PC-3 (cell line): ENCODE data around the gene PEX6. TPM values are rescaled to one million over a fixed set of nuclear protein-coding genes. Genes with fewer than 3 reads are reported as not detected.
"Not testable (repeated sequence)": the region's sequence is repeated elsewhere in the genome, so short reads cannot be mapped to it uniquely, and the experiment has no call there.

Experiments used
- ATAC-seq: fragments of 200-7000 bp; cut with Tn5 transposase; 2 replicates; pipeline ENCODE4 v1.9.1; 2020; ENCODE audit warnings: mild to moderate bottlenecking, moderate library complexity
- BruUV-seq: library from RNA; stranded (reverse); fragments of 400-500 nt; replicated peaks from 2 replicates; lab custom pipeline; 2021; lab: Mats Ljungman, UMichigan
- CTCF ChIA-PET: fragments of 300-600 bp; sonication (Branson Sonifier 250); formaldehyde crosslinking; loops from one replicate; lab custom pipeline; 2022; ENCODE audit warnings: antibody characterized with exemption; lab: Charles Lee
- POLR2A ChIA-PET: fragments of 300-600 bp; sonication (Branson Sonifier 250); formaldehyde crosslinking; loops from one replicate; lab custom pipeline; 2022; ENCODE audit warnings: antibody characterized with exemption; ENCODE audit not compliant: unreplicated experiment; lab: Charles Lee
- DNase-seq: peaks from one replicate; pipeline ENCODE4 v3.0.0-alpha.2; 2015
- H2AFZ ChIP-seq: fragments of 300-600 bp; sonication (generic); 2 replicates; pipeline ENCODE4 v1.6.0; 2016; ENCODE audit warnings: antibody characterized with exemption, low read length
- H3F3A ChIP-seq: fragments of 300-600 bp; sonication (generic); one replicate; pipeline ENCODE4 v1.6.0; 2017; ENCODE audit warnings: antibody characterized with exemption, low read length, control low read depth, mild to moderate bottlenecking; ENCODE audit not compliant: unreplicated experiment
- H3K27ac ChIP-seq: fragments of 300-600 bp; sonication (generic); 2 replicates; pipeline ENCODE4 v1.5.1; 2016; ENCODE audit warnings: mild to moderate bottlenecking, low read length
- H3K27me3 ChIP-seq: fragments of 300-600 bp; sonication (generic); 2 replicates; pipeline ENCODE4 v1.6.1; 2016; ENCODE audit warnings: low read length, mixed read lengths
- H3K36me3 ChIP-seq: fragments of 300-600 bp; sonication (generic); 2 replicates; pipeline ENCODE4 v1.6.1; 2016; ENCODE audit warnings: low read depth, mixed run types, low read length, mixed read lengths
- H3K4me1 ChIP-seq: fragments of 300-600 bp; sonication (generic); 2 replicates; pipeline ENCODE4 v1.5.1; 2016; ENCODE audit warnings: low read length; ENCODE audit not compliant: insufficient read depth
- H3K4me2 ChIP-seq: fragments of 300-600 bp; sonication (generic); 2 replicates; pipeline ENCODE4 v1.6.0; 2016; ENCODE audit warnings: low read length
- H3K4me3 ChIP-seq: fragments of 300-600 bp; sonication (generic); 2 replicates; pipeline ENCODE4 v1.5.1; 2016; ENCODE audit warnings: mild to moderate bottlenecking, low read length, mixed read lengths
- H3K79me2 ChIP-seq: fragments of 300-600 bp; sonication (generic); 2 replicates; pipeline ENCODE4 v1.6.1; 2017; ENCODE audit warnings: low read length, mixed read lengths
- H3K9ac ChIP-seq: fragments of 300-600 bp; sonication (generic); 2 replicates; pipeline ENCODE4 v1.6.0; 2016; ENCODE audit warnings: mild to moderate bottlenecking, low read length
- H3K9me2 ChIP-seq: fragments of 300-600 bp; sonication (generic); replicated peaks from 2 replicates; pipeline ENCODE4 v1.6.1; 2016; ENCODE audit warnings: mixed run types, low read length, mixed read lengths
- H3K9me3 ChIP-seq: fragments of 300-600 bp; sonication (generic); 2 replicates; pipeline ENCODE4 v1.6.1; 2016; ENCODE audit warnings: low read length, mixed read lengths
- H4K20me1 ChIP-seq: fragments of 300-600 bp; sonication (generic); 2 replicates; pipeline ENCODE4 v1.6.1; 2016; ENCODE audit warnings: low read length, mixed read lengths
- CTCF ChIP-seq: fragments of 300-600 bp; sonication (generic); conservative IDR thresholded peaks from 2 replicates; pipeline ENCODE4 v1.5.1; 2017; ENCODE audit warnings: antibody characterized with exemption, low read depth, mild to moderate bottlenecking, low read length
- EZH2 ChIP-seq: fragments of 300-600 bp; sonication (generic); IDR thresholded peaks from one replicate; pipeline ENCODE4 v1.6.1; 2017; ENCODE audit warnings: antibody characterized with exemption, mild to moderate bottlenecking, low read length; ENCODE audit not compliant: unreplicated experiment
- EZH2phosphoT487 ChIP-seq: fragments of 300-600 bp; sonication (generic); IDR thresholded peaks from 2 replicates; pipeline ENCODE4 v1.6.1; 2018; ENCODE audit warnings: mild to moderate bottlenecking, antibody characterized with exemption, low read length, borderline replicate concordance
- intact Hi-C: fragments of 100-400 bp; cut with micrococcal nuclease; formaldehyde crosslinking; loops from 2 replicates; pipeline ENCODE4 v1.9.0; 2023
- total RNA-seq: library from RNA; depleted of rRNA; stranded (reverse); fragments of >200 nt; gene quantifications from 2 replicates; pipeline ENCODE4 v1.2.3, GENCODE V29; 2014

PEX6 gene
- total RNA-seq, 1 experiment from 2014 or later = 35.9 TPM

GRCh38 chr6:42947950-42948349 lies 31.0 kb downstream of the PEX6 start:
- CTCF ChIA-PET = no interaction called here
- no peaks in the 10 kb centered on the region for H3K79me2 ChIP-seq

GRCh38 chr6:42942444-42942843 lies 36.5 kb downstream of the PEX6 start:
- no peaks in the 10 kb centered on the region for H3K27me3 ChIP-seq
- TF ChIP-seq EZH2phosphoT487 = no peak
- no peak for TF ChIP-seq EZH2
- no peak for TF ChIP-seq CTCF
- no peaks in the 10 kb centered on the region for H3K36me3 ChIP-seq
- ChIA-PET POLR2A (no interaction called here), CTCF (interaction anchor here (0.6 kb wide), 1 partner anchor 609 kb away, joined by 3 read pairs; no protein-coding TSS in a partner anchor)
- ATAC-seq = no peak
- no peak overlapping the region for H3K4me3 ChIP-seq
- H3K27ac ChIP-seq = no peak overlapping the region
- H3K79me2 ChIP-seq = no peaks in the 10 kb centered on the region
- no peaks in the 10 kb centered on the region for H3K9me2 ChIP-seq
- no peaks in the 10 kb centered on the region for H4K20me1 ChIP-seq
- no TSS peak for BruUV-seq
- no peak overlapping the region for H3K4me2 ChIP-seq
- H3F3A ChIP-seq = no peaks in the 10 kb centered on the region
- H3K9ac ChIP-seq = no peak overlapping the region
- H3K9me3 ChIP-seq = no peaks in the 10 kb centered on the region
- intact Hi-C loops = no loop called here
- H2AFZ ChIP-seq = no peak overlapping the region
- no peaks in the 10 kb centered on the region; the same call in 1 of the 2 replicates for H3K4me1 ChIP-seq
- DNase-seq = no peak

More at GRCh38 chr6:42947950-42948349, 31.0 kb downstream of the PEX6 start:
- Histone ChIP-seq H3F3A (no peaks in the 10 kb centered on the region), H3K9me3 (no peaks in the 10 kb centered on the region), H3K4me2 (no peak overlapping the region), H4K20me1 (no peaks in the 10 kb centered on the region), H3K27me3 (no peaks in the 10 kb centered on the region), H3K9ac (no peak overlapping the region), H3K4me1 (no peaks in the 10 kb centered on the region), H3K4me3 (no peak overlapping the region), H2AFZ (no peak overlapping the region), H3K9me2 (no peaks in the 10 kb centered on the region), H3K27ac (no peak overlapping the region), H3K36me3 (no peaks in the 10 kb centered on the region)
- TF ChIP-seq EZH2phosphoT487 = no peak
- TF ChIP-seq CTCF = no peak
- TF ChIP-seq EZH2 = no peak
- DNase-seq = no peak
- POLR2A ChIA-PET = no interaction called here
- BruUV-seq = no TSS peak
- intact Hi-C loops = no loop called here
- no peak for ATAC-seq

DNA sequence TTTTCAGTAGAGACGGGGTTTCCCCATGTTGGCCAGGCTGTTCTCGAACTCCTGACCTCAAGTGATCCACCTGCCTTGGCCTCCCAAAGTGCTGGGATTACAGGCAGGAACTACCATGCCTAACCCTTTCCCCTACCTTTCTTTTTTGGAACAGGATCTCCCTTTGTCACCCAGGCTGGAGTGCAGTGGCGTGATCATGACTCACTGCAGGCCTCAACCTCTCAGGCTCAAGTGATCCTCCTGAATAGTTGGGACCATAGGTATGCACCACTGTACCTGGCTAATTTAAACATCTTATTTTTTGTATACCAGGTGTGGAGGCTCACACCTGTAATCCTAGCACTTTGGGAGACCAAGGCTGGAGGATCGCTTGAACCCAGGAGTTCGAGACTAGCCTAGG lies 37.6 kb downstream of the PEX6 start:
- CTCF ChIA-PET, POLR2A ChIA-PET, ATAC-seq: not testable (repeated sequence)

More for the DNA sequence above, 37.6 kb downstream of the PEX6 start:
- H3K9me2 ChIP-seq, H3K4me1 ChIP-seq, intact Hi-C loops, H3F3A ChIP-seq, H3K9me3 ChIP-seq, H2AFZ ChIP-seq, H3K36me3 ChIP-seq, H3K4me2 ChIP-seq, H3K27ac ChIP-seq, H3K27me3 ChIP-seq, H3K9ac ChIP-seq, H3K79me2 ChIP-seq, H4K20me1 ChIP-seq, H3K4me3 ChIP-seq, BruUV-seq: not testable (repeated sequence)
- peak; percentile 29 for DNase-seq
